SU-DHL-6 (cell line): Measurements from ENCODE around the gene DPP9.

Source experiments
- CTCF ChIP-seq: fragments of 200-600 bp; sonication (generic); IDR thresholded peaks from one replicate; pipeline ENCODE4 v1.5.1; 2017; ENCODE audit warnings: antibody characterized with exemption, mild to moderate bottlenecking, low read length, moderate library complexity; ENCODE audit not compliant: insufficient read depth, poor library complexity, severe bottlenecking
- EZH2phosphoT487 ChIP-seq: fragments of 200-600 bp; sonication (generic), shearing (Covaris generic); conservative IDR thresholded peaks from 2 replicates; pipeline ENCODE4 v1.6.1; 2018; ENCODE audit warnings: mild to moderate bottlenecking, antibody characterized with exemption, low read length, moderate library complexity, mixed read lengths

DNA sequence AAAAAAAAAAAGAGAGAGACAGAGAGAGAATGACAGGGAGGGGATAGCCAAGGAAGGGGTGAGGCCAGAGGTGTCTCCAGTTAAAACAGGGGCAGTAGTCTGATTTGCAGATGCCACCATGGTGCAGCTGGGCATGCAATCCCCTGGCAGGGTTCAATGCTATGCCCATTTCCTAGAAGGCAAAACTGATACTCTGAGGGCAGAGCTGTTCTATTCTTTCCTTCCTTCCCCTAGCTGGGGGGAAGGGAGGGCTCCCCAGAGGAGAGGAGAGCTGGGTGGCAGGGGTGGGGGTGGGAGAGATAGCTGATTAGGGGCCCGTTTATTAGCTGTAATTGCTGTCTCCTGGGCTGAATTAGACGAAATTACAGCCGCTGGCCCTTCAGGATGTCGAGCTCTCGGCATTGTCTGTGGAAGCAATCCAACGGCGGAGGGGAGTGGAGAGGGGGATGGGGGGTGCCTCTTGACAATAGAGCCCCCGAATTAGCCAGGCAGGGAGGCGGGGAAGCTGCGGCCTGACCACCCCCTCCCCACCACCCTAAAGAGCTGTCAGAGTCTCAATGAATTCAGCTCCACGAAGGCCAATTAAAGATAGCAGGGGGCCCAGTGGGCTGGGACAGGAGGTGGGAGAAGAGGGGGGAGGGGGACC, 14.4 kb upstream of the DPP9 start:
- TF ChIP-seq CTCF (no peak), EZH2phosphoT487 (no peak)
